SK-N-SH (cell line): ENCODE results near the gene THBS1. TPM values are rescaled to one million over a fixed set of nuclear protein-coding genes. Genes with fewer than 3 reads are reported as not detected.

Experiments
- CTCF ChIA-PET: fragments of 300-600, 350-600 bp; formaldehyde crosslinking; extraction: SDS; loops from one replicate; lab custom pipeline; 2021; lab: Yijun Ruan, JAX
- POLR2A ChIA-PET: fragments of 350-600 bp; sonication (Branson Sonifier 250); formaldehyde crosslinking; extraction: SDS; loops from one replicate; lab custom pipeline; 2020; ENCODE audit warnings: antibody characterized with exemption, inconsistent platforms; lab: Yijun Ruan, JAX
- DNase-seq: peaks from one replicate; pipeline ENCODE4 v3.0.0; 2012
- H2AFZ ChIP-seq: fragments of 200-600 bp; sonication (generic); 2 replicates; pipeline ENCODE4 v1.8.1; 2016; ENCODE audit warnings: antibody characterized with exemption, mild to moderate bottlenecking, low read depth
- H3F3A ChIP-seq: fragments of 200-600 bp; sonication (generic); replicated peaks from 2 replicates; pipeline ENCODE3; 2016; ENCODE audit warnings: antibody characterized with exemption, mild to moderate bottlenecking; ENCODE audit not compliant: insufficient read depth
- H3K27ac ChIP-seq, 2 experiments: fragments of 200-500 bp in 1 of 2; fragments of 200-600 bp in 1 of 2; sonication (Bioruptor generic) in 1 of 2; sonication (generic), shearing (Covaris generic) in 1 of 2; 2 replicates each; pipeline versions ENCODE4 v1.5.1 to v1.6.1; 2014 to 2016; ENCODE audit warnings: low read depth in 2 of 2, inconsistent platforms in 1 of 2, low read length in 1 of 2, mild to moderate bottlenecking in 1 of 2, mixed read lengths in 1 of 2
- H3K27me3 ChIP-seq: fragments of 200-600 bp; sonication (generic), shearing (Covaris generic); 2 replicates; pipeline ENCODE4 v1.6.1; 2016; ENCODE audit warnings: mixed run types; ENCODE audit not compliant: insufficient read depth
- H3K36me3 ChIP-seq, 2 experiments: fragments of 200-500 bp in 1 of 2; fragments of 200-600 bp in 1 of 2; sonication (Bioruptor generic) in 1 of 2; sonication (generic) in 1 of 2; replicated peaks in 1 of 2; 2 replicates each; pipeline versions ENCODE3 to v1.5.1; 2014 to 2016; ENCODE audit warnings: low read length in 1 of 2, mild to moderate bottlenecking in 1 of 2; ENCODE audit not compliant: insufficient read depth in 2 of 2, control insufficient read depth in 1 of 2
- H3K4me1 ChIP-seq, 2 experiments: fragments of 200-500 bp in 1 of 2; fragments of 200-600 bp in 1 of 2; sonication (Bioruptor generic) in 1 of 2; sonication (generic), shearing (Covaris generic) in 1 of 2; 2 replicates each; pipeline versions ENCODE4 v1.5.1 to v1.6.1; 2014 to 2016; ENCODE audit warnings: low read depth in 1 of 2, low read length in 1 of 2, mixed run types in 1 of 2; ENCODE audit not compliant: insufficient read depth in 2 of 2, control insufficient read depth in 1 of 2
- H3K4me2 ChIP-seq: fragments of 200-600 bp; sonication (generic), shearing (Covaris generic); 2 replicates; pipeline ENCODE4 v1.6.1; 2017; ENCODE audit warnings: mixed run types
- H3K4me3 ChIP-seq, 2 experiments: fragments of 200-500 bp in 1 of 2; fragments of 200-600 bp in 1 of 2; sonication (Bioruptor generic) in 1 of 2; sonication (generic), shearing (Covaris generic) in 1 of 2; 2 replicates each; pipeline versions ENCODE4 v1.5.1 to v1.8.1; 2014 to 2016; ENCODE audit warnings: low read depth in 2 of 2, inconsistent platforms in 1 of 2, low read length in 1 of 2, mild to moderate bottlenecking in 1 of 2, mixed read lengths in 1 of 2, moderate library complexity in 1 of 2
- H3K79me2 ChIP-seq: fragments of 200-600 bp; sonication (generic); 2 replicates; pipeline ENCODE4 v1.8.1; 2017; ENCODE audit warnings: mild to moderate bottlenecking; ENCODE audit not compliant: insufficient read depth
- H3K9ac ChIP-seq: fragments of 200-600 bp; sonication (generic); 2 replicates; pipeline ENCODE4 v1.6.1; 2017; ENCODE audit warnings: mixed run types
- H3K9me2 ChIP-seq: fragments of 200-600 bp; sonication (generic); 2 replicates; pipeline ENCODE4 v1.6.1; 2017; ENCODE audit warnings: mixed run types
- H3K9me3 ChIP-seq: fragments of 200-600 bp; sonication (generic); 2 replicates; pipeline ENCODE4 v1.6.1; 2017; ENCODE audit warnings: mixed run types, mild to moderate bottlenecking, moderate library complexity
- H4K20me1 ChIP-seq: fragments of 200-600 bp; sonication (generic); 2 replicates; pipeline ENCODE4 v1.6.1; 2017; ENCODE audit warnings: mild to moderate bottlenecking, mixed run types; ENCODE audit not compliant: insufficient read depth
- ELF1 ChIP-seq: IDR thresholded peaks from 2 replicates; pipeline ENCODE4 v1.4.0; 2012
- FOXJ3 ChIP-seq: sonication (generic); formaldehyde crosslinking; IDR thresholded peaks from 2 replicates; pipeline ENCODE4 v1.5.1; 2020; ENCODE audit warnings: mild to moderate bottlenecking, missing genetic modification reagents
- FOXM1 ChIP-seq: IDR thresholded peaks from 2 replicates; pipeline ENCODE4 v1.4.0; 2012; ENCODE audit warnings: low read depth, mild to moderate bottlenecking
- GABPA ChIP-seq: IDR thresholded peaks from 2 replicates; pipeline ENCODE4 v1.4.0; 2012; ENCODE audit warnings: low read depth, mild to moderate bottlenecking
- GATA2 ChIP-seq: sonication (generic); formaldehyde crosslinking; IDR thresholded peaks from 2 replicates; pipeline ENCODE4 v1.5.0; 2020; ENCODE audit warnings: mild to moderate bottlenecking, missing genetic modification reagents
- JUND ChIP-seq: IDR thresholded peaks from 2 replicates; pipeline ENCODE4 v1.4.0; 2012
- MEF2A ChIP-seq: IDR thresholded peaks from 2 replicates; pipeline ENCODE4 v1.4.0; 2012; ENCODE audit warnings: low read depth, borderline replicate concordance
- NFIC ChIP-seq: IDR thresholded peaks from 2 replicates; pipeline ENCODE4 v1.4.0; 2012; ENCODE audit warnings: borderline replicate concordance
- NRF1 ChIP-seq: IDR thresholded peaks from 2 replicates; pipeline ENCODE4 v1.6.1; 2012; ENCODE audit warnings: low read depth, mild to moderate bottlenecking, low read length
- PBX3 ChIP-seq: IDR thresholded peaks from 2 replicates; pipeline ENCODE4; 2012
- POLR2AphosphoS5 ChIP-seq: IDR thresholded peaks from 2 replicates; pipeline ENCODE4 v1.6.1; 2012; ENCODE audit warnings: low read depth, low read length
- RCOR1 ChIP-seq: fragments of 150-350 bp; IDR thresholded peaks from 2 replicates; pipeline ENCODE4 v1.6.1; 2017; ENCODE audit warnings: antibody characterized with exemption, low read length
- REST ChIP-seq: IDR thresholded peaks from 2 replicates; pipeline ENCODE4 v1.6.1; 2012; ENCODE audit warnings: mild to moderate bottlenecking, low read depth, low read length, moderate library complexity
- SMC3 ChIP-seq: IDR thresholded peaks from 2 replicates; pipeline ENCODE4 v1.6.1; 2012; ENCODE audit warnings: low read depth, low read length, improper control_type of control experiment
- USF1 ChIP-seq: IDR thresholded peaks from 2 replicates; pipeline ENCODE4 v1.4.0; 2012; ENCODE audit warnings: low read depth, borderline replicate concordance
- ZBTB33 ChIP-seq: IDR thresholded peaks from 2 replicates; pipeline ENCODE4 v1.4.0; 2012; ENCODE audit warnings: low read depth, borderline replicate concordance
- WGBS: methylation state at CpG from one replicate; pipeline ENCODE4 v1.1.6; 2017; ENCODE audit warnings: low lambda C conversion rate; 5-methylcytosine and 5-hydroxymethylcytosine counted together
- polyA plus RNA-seq, 3 experiments: library from polyadenylated mRNA; depleted of rRNA; stranded (reverse); fragments of >200 nt; gene quantifications; 2 replicates each; pipeline ENCODE4 v1.2.3, GENCODE V29; 2012
- TF ChIP-seq, protein P1 (sequence below): fragments of 200-600 bp; sonication (generic); IDR thresholded peaks from 2 replicates; pipeline ENCODE4 v1.6.1; 2017; ENCODE audit warnings: antibody characterized with exemption, mild to moderate bottlenecking, moderate library complexity

Gene THBS1
- polyA plus RNA-seq, 1 of the 3 experiments (the other 2 are of a cell fraction) = 117 TPM

- H3K4me3 ChIP-seq = no peak overlapping the region
- no peaks in the 10 kb centered on the region for H3K9me3 ChIP-seq
- H3K9me2 ChIP-seq = no peaks in the 10 kb centered on the region
- no peak overlapping the region for H3K9ac ChIP-seq
- no peak overlapping the region for H2AFZ ChIP-seq
- DNase-seq = no peak
- no peaks in the 10 kb centered on the region for H3K27me3 ChIP-seq
- TF ChIP-seq JUND (no peak), FOXM1 (no peak), POLR2AphosphoS5 (peak; percentile 6; the same call in 1 of the 2 replicates), GABPA (no peak)
- peaks cover 99% of the 10 kb centered on the region for H3F3A ChIP-seq
- no peak overlapping the region for H3K4me2 ChIP-seq
- H3K36me3 ChIP-seq = peaks cover 96 to 100% of the 10 kb centered on the region in 2 experiments
- H3K4me1 ChIP-seq = peaks cover 0 to 3% of the 10 kb centered on the region in 2 experiments; a peak in 1 of 4 replicates
- CTCF ChIA-PET = interaction anchor here (1.7 kb wide), 1 partner anchor 8 kb away, joined by 6 read pairs; no protein-coding TSS in a partner anchor
- 94% methylated on average over 11 of the region's 13 CpGs for WGBS
- POLR2A ChIA-PET = no interaction called here
- peak overlapping the region in 1 of 2 experiments; percentile 19; a peak in 2 of 4 replicates for H3K27ac ChIP-seq
- peaks cover 100% of the 10 kb centered on the region for H4K20me1 ChIP-seq
- peaks cover 32% of the 10 kb centered on the region for H3K79me2 ChIP-seq
Observed at GRCh38 chr15:39588531-39589192, 7.8 kb downstream of the THBS1 start.

DNA sequence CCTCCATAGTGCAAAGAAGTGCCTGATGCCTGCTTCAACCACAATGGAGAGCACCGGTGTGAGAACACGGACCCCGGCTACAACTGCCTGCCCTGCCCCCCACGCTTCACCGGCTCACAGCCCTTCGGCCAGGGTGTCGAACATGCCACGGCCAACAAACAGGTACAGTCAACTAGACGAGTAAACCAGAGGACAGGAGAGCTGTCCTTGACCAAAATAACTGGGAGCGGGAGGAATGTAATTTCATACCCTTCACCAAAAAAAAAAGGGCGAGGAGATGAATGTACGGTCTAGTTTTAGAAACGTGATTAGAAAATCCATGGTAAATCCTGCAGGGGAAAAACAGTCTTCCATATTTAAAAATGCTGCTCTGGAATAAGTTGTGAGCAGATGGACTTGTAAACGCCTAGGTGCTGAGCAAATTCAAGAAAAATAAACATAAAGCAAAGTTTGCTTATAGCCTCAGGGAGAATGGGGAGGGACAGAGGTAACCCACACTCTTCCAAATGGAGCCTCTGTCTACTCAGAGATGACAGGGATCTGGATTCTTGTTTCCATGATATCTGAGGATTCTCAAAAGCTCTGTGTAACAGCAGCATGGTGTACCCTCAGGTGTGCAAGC is 8.4 kb downstream of the THBS1 start:
- Histone ChIP-seq H4K20me1 (peaks cover 100% of the 10 kb centered on the region), H3K9ac (no peak overlapping the region), H3K27me3 (no peaks in the 10 kb centered on the region), H3K9me3 (no peaks in the 10 kb centered on the region), H3K4me2 (no peak overlapping the region), H3F3A (peaks cover 99% of the 10 kb centered on the region), H3K36me3 (peaks cover 96 to 100% of the 10 kb centered on the region in 2 experiments), H3K27ac (peak overlapping the region in 1 of 2 experiments; percentile 31; a peak in 1 of 4 replicates), H2AFZ (no peak overlapping the region), H3K79me2 (peaks cover 25% of the 10 kb centered on the region), H3K4me1 (peaks cover 0 to 9% of the 10 kb centered on the region in 2 experiments; a peak in 1 of 4 replicates), H3K4me3 (no peak overlapping the region), H3K9me2 (no peaks in the 10 kb centered on the region)
- no peak for TF ChIP-seq MEF2A
- TF ChIP-seq REST = no peak
- TF ChIP-seq, protein P1, sequence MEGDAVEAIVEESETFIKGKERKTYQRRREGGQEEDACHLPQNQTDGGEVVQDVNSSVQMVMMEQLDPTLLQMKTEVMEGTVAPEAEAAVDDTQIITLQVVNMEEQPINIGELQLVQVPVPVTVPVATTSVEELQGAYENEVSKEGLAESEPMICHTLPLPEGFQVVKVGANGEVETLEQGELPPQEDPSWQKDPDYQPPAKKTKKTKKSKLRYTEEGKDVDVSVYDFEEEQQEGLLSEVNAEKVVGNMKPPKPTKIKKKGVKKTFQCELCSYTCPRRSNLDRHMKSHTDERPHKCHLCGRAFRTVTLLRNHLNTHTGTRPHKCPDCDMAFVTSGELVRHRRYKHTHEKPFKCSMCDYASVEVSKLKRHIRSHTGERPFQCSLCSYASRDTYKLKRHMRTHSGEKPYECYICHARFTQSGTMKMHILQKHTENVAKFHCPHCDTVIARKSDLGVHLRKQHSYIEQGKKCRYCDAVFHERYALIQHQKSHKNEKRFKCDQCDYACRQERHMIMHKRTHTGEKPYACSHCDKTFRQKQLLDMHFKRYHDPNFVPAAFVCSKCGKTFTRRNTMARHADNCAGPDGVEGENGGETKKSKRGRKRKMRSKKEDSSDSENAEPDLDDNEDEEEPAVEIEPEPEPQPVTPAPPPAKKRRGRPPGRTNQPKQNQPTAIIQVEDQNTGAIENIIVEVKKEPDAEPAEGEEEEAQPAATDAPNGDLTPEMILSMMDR = no peak
- no peak for TF ChIP-seq GATA2 (CRISPR knock-in tag)
- TF ChIP-seq POLR2AphosphoS5 = no peak
- TF ChIP-seq RCOR1 = no peak
- no peak for TF ChIP-seq USF1
- no peak for TF ChIP-seq GABPA
- TF ChIP-seq ZBTB33 = no peak
- TF ChIP-seq SMC3 = no peak
- no peak for TF ChIP-seq FOXJ3 (CRISPR knock-in tag)
- TF ChIP-seq NRF1 = no peak
- TF ChIP-seq PBX3 = no peak
- TF ChIP-seq NFIC = no peak
- no peak for TF ChIP-seq ELF1
- CTCF ChIA-PET = interaction anchor here (1.7 kb wide), 1 partner anchor 9 kb away, joined by 6 read pairs; no protein-coding TSS in a partner anchor
- no peak for DNase-seq
- 95% methylated on average over 14 of the region's 14 CpGs for WGBS
- POLR2A ChIA-PET = no interaction called here
